HCT116 (cell line): ENCODE data around the gene RIPK3. TPM values are rescaled to one million over a fixed set of nuclear protein-coding genes. Genes with fewer than 3 reads are reported as not detected.

Source experiments
- ATAC-seq: fragments of 200-7000 bp; cut with Tn5 transposase; 2 replicates; pipeline ENCODE4 v1.9.1; 2020; ENCODE audit warnings: mild to moderate bottlenecking, moderate library complexity
- BruUV-seq: library from RNA; stranded (reverse); fragments of 400-500 nt; replicated peaks from 2 replicates; lab custom pipeline; 2021; lab: Mats Ljungman, UMichigan
- CTCF ChIA-PET: fragments of 300-600 bp; sonication (Branson Sonifier 250); formaldehyde crosslinking; loops from one replicate; lab custom pipeline; 2021; ENCODE audit warnings: antibody characterized with exemption; lab: Charles Lee
- POLR2A ChIA-PET: fragments of 300-600, 350-600 bp; sonication (Branson Sonifier 250); formaldehyde crosslinking; loops from one replicate; lab custom pipeline; 2021; ENCODE audit warnings: antibody characterized with exemption; lab: Charles Lee
- RAD21 ChIA-PET, 2 experiments: fragments of 300-600 bp; sonication (Branson Sonifier 250); formaldehyde crosslinking; loops; one replicate each; lab custom pipeline; 2023; ENCODE audit warnings: low total read pairs in 2 of 2; ENCODE audit not compliant: uncharacterized antibody in 2 of 2, unreplicated experiment in 2 of 2, low non-redundant PET in 1 of 2; lab: Charles Lee
- DNase-seq: peaks from one replicate; pipeline ENCODE4 v3.0.0-alpha.2; 2010; ENCODE audit warnings: low read depth, low spot score
- H2AFZ ChIP-seq: fragments of 200-600 bp; shearing (Covaris generic), sonication (generic); 2 replicates; pipeline ENCODE4 v1.6.1; 2017; ENCODE audit warnings: low read depth, mixed run types, mixed read lengths, antibody characterized with exemption, low read length; ENCODE audit not compliant: poor library complexity, severe bottlenecking
- H3K27ac ChIP-seq: 2 replicates; pipeline ENCODE4 v1.5.1; 2012; ENCODE audit warnings: low read depth, low read length
- H3K27me3 ChIP-seq: fragments of 200-600 bp; sonication (generic); 2 replicates; pipeline ENCODE4 v1.6.1; 2016; ENCODE audit warnings: mixed run types, low read length, mixed read lengths; ENCODE audit not compliant: insufficient read depth
- H3K36me3 ChIP-seq, 2 experiments: fragments of 200-500 bp in 1 of 2; fragments of 200-600 bp in 1 of 2; sonication (Bioruptor generic) in 1 of 2; sonication (generic) in 1 of 2; 2 replicates each; pipeline versions ENCODE4 v1.5.1 to v1.6.1; 2014 to 2016; ENCODE audit warnings: low read length in 2 of 2, inconsistent platforms in 1 of 2, mixed read lengths in 1 of 2, mixed run types in 1 of 2; ENCODE audit not compliant: insufficient read depth in 2 of 2, control insufficient read depth in 1 of 2
- H3K4me1 ChIP-seq, 2 experiments: fragments of 200-600 bp in 1 of 2; sonication (generic) in 1 of 2; 2 replicates each; pipeline versions ENCODE4 v1.5.1 to v1.6.1; 2012 to 2017; ENCODE audit warnings: low read length in 2 of 2, inconsistent platforms in 1 of 2, mild to moderate bottlenecking in 1 of 2, mixed read lengths in 1 of 2, mixed run types in 1 of 2, moderate library complexity in 1 of 2; ENCODE audit not compliant: insufficient read depth in 2 of 2, control insufficient read depth in 1 of 2
- H3K4me2 ChIP-seq: fragments of 200-600 bp; sonication (generic); 2 replicates; pipeline ENCODE4 v1.6.1; 2017; ENCODE audit warnings: mixed run types, low read length, mixed read lengths
- H3K4me3 ChIP-seq, 2 experiments: fragments of 200-600 bp in 1 of 2; sonication (generic) in 1 of 2; replicated peaks in 1 of 2; 2 replicates each; pipeline ENCODE4 v1.5.1; 2011 to 2016; ENCODE audit warnings: low read length in 2 of 2, control low read depth in 1 of 2, low read depth in 1 of 2, mild to moderate bottlenecking in 1 of 2, mixed read lengths in 1 of 2, mixed run types in 1 of 2
- H3K79me2 ChIP-seq: fragments of 200-600 bp; sonication (generic); 2 replicates; pipeline ENCODE4 v1.6.1; 2017; ENCODE audit warnings: mild to moderate bottlenecking, mixed run types, low read length, moderate library complexity, mixed read lengths; ENCODE audit not compliant: insufficient read depth
- H3K9ac ChIP-seq: fragments of 200-600 bp; sonication (generic); 2 replicates; pipeline ENCODE4 v1.6.1; 2016; ENCODE audit warnings: low read length, mixed read lengths
- H3K9me2 ChIP-seq: fragments of 200-600 bp; sonication (generic), shearing (Covaris generic); 2 replicates; pipeline ENCODE4 v1.6.1; 2017; ENCODE audit warnings: mixed run types, mild to moderate bottlenecking, moderate library complexity; ENCODE audit not compliant: insufficient read depth
- H3K9me3 ChIP-seq, 2 experiments: fragments of 200-500 bp in 1 of 2; fragments of 200-600 bp in 1 of 2; sonication (Bioruptor generic) in 1 of 2; sonication (generic) in 1 of 2; 2 replicates each; pipeline ENCODE4 v1.6.1; 2014 to 2017; ENCODE audit warnings: low read length in 2 of 2, mixed read lengths in 2 of 2, inconsistent platforms in 1 of 2, low read depth in 1 of 2, mild to moderate bottlenecking in 1 of 2, mixed run types in 1 of 2, moderate library complexity in 1 of 2; ENCODE audit not compliant: control insufficient read depth in 1 of 2, insufficient read depth in 1 of 2
- H4K20me1 ChIP-seq: fragments of 200-600 bp; sonication (generic), shearing (Covaris generic); 2 replicates; pipeline ENCODE4 v1.6.1; 2017; ENCODE audit warnings: mixed run types, mild to moderate bottlenecking, moderate library complexity; ENCODE audit not compliant: insufficient read depth
- CBX3 ChIP-seq: IDR thresholded peaks from 2 replicates; pipeline ENCODE4 v1.6.1; 2012; ENCODE audit warnings: low read depth
- CEBPB ChIP-seq: IDR thresholded peaks from 2 replicates; pipeline ENCODE4 v1.6.1; 2012; ENCODE audit warnings: low read depth
- EGR1 ChIP-seq: IDR thresholded peaks from 2 replicates; pipeline ENCODE4 v1.6.1; 2012; ENCODE audit warnings: low read depth
- ELF1 ChIP-seq: IDR thresholded peaks from 2 replicates; pipeline ENCODE4 v1.6.1; 2012; ENCODE audit warnings: low read depth, borderline replicate concordance
- EZH2 ChIP-seq: fragments of 200-600 bp; sonication (generic); IDR thresholded peaks from 2 replicates; pipeline ENCODE4 v1.6.1; 2017; ENCODE audit warnings: antibody characterized with exemption, mixed run types
- EZH2phosphoT487 ChIP-seq: fragments of 200-600 bp; IDR thresholded peaks from 2 replicates; pipeline ENCODE4 v1.6.1; 2018; ENCODE audit warnings: antibody characterized with exemption, borderline replicate concordance
- POLR2A ChIP-seq: IDR thresholded peaks from 2 replicates; pipeline ENCODE4 v1.7.0; 2011; ENCODE audit warnings: borderline replicate concordance; ENCODE audit not compliant: insufficient read depth, insufficient read length; ENCODE audit errors: extremely low read depth
- RAD21 ChIP-seq: IDR thresholded peaks from 2 replicates; pipeline ENCODE4 v1.6.1; 2012; ENCODE audit warnings: low read depth, mild to moderate bottlenecking
- SIN3A ChIP-seq: IDR thresholded peaks from 2 replicates; pipeline ENCODE4 v1.6.1; 2012; ENCODE audit warnings: low read depth
- SP1 ChIP-seq: IDR thresholded peaks from 2 replicates; pipeline ENCODE4 v1.6.1; 2012; ENCODE audit warnings: low read depth
- SRF ChIP-seq: IDR thresholded peaks from 2 replicates; pipeline ENCODE4 v1.6.1; 2012; ENCODE audit warnings: low read depth
- YY1 ChIP-seq: IDR thresholded peaks from 2 replicates; pipeline ENCODE4 v1.6.1; 2011; ENCODE audit warnings: low read length, low read depth, moderate library complexity, mild to moderate bottlenecking; ENCODE audit not compliant: insufficient replicate concordance; ENCODE audit errors: extremely low read depth
- ZFX ChIP-seq: fragments of 450-650 bp; IDR thresholded peaks from 2 replicates; pipeline ENCODE4 v1.6.1; 2017
- intact Hi-C: fragments of 100-400 bp; cut with micrococcal nuclease; formaldehyde crosslinking; loops from 2 replicates; pipeline ENCODE4 v1.10.0; 2022
- total RNA-seq: library from RNA; stranded (reverse); gene quantifications from one replicate; pipeline ENCODE4 v1.2.1, GENCODE V29; 2021; ENCODE audit not compliant: unreplicated experiment
- TF ChIP-seq, protein P1 (sequence below): IDR thresholded peaks from 2 replicates; pipeline ENCODE4 v1.6.1; 2012
- TF ChIP-seq, protein P2 (sequence below): IDR thresholded peaks from 2 replicates; pipeline ENCODE4 v1.6.1; 2012; ENCODE audit warnings: low read depth
- TF ChIP-seq, protein P3 (sequence below), 3 experiments: fragments of 200-600 bp in 1 of 3; sonication (generic) in 1 of 3; IDR thresholded peaks in 2 of 3; conservative IDR thresholded peaks in 1 of 3; 2 replicates each; pipeline ENCODE4 v1.5.1; 2012 to 2017; ENCODE audit warnings: low read depth in 2 of 3, low read length in 2 of 3, antibody characterized with exemption in 1 of 3, borderline replicate concordance in 1 of 3, control low read depth in 1 of 3, mild to moderate bottlenecking in 1 of 3, mixed read lengths in 1 of 3, mixed run types in 1 of 3, moderate library complexity in 1 of 3; ENCODE audit not compliant: insufficient read depth in 1 of 3
- TF ChIP-seq, protein P4 (sequence below): IDR thresholded peaks from 2 replicates; pipeline ENCODE4 v1.6.1; 2011; ENCODE audit warnings: mild to moderate bottlenecking, low read length, moderate library complexity; ENCODE audit not compliant: insufficient replicate concordance; ENCODE audit errors: extremely low read depth
- TF ChIP-seq, protein P5 (sequence below): IDR thresholded peaks from 2 replicates; pipeline ENCODE4 v1.6.1; 2012

Gene RIPK3
- total RNA-seq, 1 experiment from 2014 or later: not detected

DNA sequence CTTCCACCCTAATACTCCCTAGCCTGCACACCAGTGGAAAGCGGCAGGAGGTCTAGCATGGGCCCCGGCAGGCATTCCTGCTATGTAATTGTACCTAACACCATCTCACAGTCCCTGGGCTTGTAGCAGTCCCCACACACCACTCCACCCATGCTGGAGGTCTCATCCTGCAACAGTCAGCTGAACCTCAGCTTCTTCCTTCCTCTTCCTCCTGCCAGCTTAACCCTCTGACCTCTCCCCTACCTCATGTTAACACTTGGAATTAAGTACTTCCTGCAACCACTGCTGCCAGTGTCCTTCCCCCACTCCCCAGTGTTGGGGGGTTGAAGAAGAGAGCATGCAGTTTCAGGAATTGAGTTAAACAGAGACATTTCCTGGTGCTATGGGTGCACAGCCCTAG is 12.5 kb downstream of the RIPK3 start (continued):
- TF ChIP-seq, protein P1, sequence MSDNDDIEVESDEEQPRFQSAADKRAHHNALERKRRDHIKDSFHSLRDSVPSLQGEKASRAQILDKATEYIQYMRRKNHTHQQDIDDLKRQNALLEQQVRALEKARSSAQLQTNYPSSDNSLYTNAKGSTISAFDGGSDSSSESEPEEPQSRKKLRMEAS: no peak
- no peak for TF ChIP-seq ZFX
- TF ChIP-seq SRF: no peak
- TF ChIP-seq ELF1: no peak
- no peak for TF ChIP-seq SP1
- no peak for TF ChIP-seq EZH2
- TF ChIP-seq, protein P2, sequence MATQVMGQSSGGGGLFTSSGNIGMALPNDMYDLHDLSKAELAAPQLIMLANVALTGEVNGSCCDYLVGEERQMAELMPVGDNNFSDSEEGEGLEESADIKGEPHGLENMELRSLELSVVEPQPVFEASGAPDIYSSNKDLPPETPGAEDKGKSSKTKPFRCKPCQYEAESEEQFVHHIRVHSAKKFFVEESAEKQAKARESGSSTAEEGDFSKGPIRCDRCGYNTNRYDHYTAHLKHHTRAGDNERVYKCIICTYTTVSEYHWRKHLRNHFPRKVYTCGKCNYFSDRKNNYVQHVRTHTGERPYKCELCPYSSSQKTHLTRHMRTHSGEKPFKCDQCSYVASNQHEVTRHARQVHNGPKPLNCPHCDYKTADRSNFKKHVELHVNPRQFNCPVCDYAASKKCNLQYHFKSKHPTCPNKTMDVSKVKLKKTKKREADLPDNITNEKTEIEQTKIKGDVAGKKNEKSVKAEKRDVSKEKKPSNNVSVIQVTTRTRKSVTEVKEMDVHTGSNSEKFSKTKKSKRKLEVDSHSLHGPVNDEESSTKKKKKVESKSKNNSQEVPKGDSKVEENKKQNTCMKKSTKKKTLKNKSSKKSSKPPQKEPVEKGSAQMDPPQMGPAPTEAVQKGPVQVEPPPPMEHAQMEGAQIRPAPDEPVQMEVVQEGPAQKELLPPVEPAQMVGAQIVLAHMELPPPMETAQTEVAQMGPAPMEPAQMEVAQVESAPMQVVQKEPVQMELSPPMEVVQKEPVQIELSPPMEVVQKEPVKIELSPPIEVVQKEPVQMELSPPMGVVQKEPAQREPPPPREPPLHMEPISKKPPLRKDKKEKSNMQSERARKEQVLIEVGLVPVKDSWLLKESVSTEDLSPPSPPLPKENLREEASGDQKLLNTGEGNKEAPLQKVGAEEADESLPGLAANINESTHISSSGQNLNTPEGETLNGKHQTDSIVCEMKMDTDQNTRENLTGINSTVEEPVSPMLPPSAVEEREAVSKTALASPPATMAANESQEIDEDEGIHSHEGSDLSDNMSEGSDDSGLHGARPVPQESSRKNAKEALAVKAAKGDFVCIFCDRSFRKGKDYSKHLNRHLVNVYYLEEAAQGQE: no peak
- TF ChIP-seq, all 23 proteins: peak for 0

DNA sequence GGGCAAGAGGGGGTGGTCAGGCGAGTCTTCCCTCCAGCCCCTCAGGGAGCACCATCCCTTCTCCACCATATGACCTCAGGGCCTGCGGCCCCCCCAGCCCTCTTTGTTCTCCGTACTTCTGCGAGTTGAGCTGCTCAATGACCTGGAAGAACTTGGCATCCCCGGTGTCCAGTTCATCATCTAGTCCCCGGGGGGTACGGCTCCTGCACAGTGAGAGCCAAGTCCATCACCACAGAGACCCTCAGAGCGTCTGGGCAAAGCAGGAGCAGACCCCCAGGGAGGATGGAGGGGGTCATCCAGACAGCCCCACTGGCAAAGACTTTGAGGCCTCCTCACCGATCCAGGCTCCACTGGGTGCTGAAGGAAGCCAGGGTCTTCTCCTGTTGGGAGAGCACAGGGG is 13.8 kb downstream of the RIPK3 start:
- H3K4me1 ChIP-seq: no peaks in the 10 kb centered on the region
- no peaks in the 10 kb centered on the region for H4K20me1 ChIP-seq
- no peak for ATAC-seq
- H3K9ac ChIP-seq: no peak overlapping the region
- TF ChIP-seq POLR2A: no peak
- no peak for TF ChIP-seq EZH2
- TF ChIP-seq, protein P3, sequence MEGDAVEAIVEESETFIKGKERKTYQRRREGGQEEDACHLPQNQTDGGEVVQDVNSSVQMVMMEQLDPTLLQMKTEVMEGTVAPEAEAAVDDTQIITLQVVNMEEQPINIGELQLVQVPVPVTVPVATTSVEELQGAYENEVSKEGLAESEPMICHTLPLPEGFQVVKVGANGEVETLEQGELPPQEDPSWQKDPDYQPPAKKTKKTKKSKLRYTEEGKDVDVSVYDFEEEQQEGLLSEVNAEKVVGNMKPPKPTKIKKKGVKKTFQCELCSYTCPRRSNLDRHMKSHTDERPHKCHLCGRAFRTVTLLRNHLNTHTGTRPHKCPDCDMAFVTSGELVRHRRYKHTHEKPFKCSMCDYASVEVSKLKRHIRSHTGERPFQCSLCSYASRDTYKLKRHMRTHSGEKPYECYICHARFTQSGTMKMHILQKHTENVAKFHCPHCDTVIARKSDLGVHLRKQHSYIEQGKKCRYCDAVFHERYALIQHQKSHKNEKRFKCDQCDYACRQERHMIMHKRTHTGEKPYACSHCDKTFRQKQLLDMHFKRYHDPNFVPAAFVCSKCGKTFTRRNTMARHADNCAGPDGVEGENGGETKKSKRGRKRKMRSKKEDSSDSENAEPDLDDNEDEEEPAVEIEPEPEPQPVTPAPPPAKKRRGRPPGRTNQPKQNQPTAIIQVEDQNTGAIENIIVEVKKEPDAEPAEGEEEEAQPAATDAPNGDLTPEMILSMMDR (IDR thresholded peaks at IDR 0.05 in 2 of 3, conservative IDR thresholded peaks at IDR 0.05 in 1 of 3; ENCODE audit: borderline replicate concordance in 1 of 3, insufficient read depth in 1 of 3, low read depth in 2 of 3, low read length in 2 of 3): no peak
- TF ChIP-seq YY1: no peak
- TF ChIP-seq CEBPB: no peak
- TF ChIP-seq SRF: no peak
- no peak for TF ChIP-seq ZFX
- TF ChIP-seq, protein P1: no peak
- no peak for TF ChIP-seq SIN3A
- no peak for TF ChIP-seq EZH2phosphoT487
- TF ChIP-seq CBX3: no peak
- no peak for TF ChIP-seq EGR1
- TF ChIP-seq RAD21: no peak
- TF ChIP-seq, protein P4, sequence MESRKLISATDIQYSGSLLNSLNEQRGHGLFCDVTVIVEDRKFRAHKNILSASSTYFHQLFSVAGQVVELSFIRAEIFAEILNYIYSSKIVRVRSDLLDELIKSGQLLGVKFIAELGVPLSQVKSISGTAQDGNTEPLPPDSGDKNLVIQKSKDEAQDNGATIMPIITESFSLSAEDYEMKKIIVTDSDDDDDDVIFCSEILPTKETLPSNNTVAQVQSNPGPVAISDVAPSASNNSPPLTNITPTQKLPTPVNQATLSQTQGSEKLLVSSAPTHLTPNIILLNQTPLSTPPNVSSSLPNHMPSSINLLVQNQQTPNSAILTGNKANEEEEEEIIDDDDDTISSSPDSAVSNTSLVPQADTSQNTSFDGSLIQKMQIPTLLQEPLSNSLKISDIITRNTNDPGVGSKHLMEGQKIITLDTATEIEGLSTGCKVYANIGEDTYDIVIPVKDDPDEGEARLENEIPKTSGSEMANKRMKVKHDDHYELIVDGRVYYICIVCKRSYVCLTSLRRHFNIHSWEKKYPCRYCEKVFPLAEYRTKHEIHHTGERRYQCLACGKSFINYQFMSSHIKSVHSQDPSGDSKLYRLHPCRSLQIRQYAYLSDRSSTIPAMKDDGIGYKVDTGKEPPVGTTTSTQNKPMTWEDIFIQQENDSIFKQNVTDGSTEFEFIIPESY: no peak
- TF ChIP-seq, protein P5, sequence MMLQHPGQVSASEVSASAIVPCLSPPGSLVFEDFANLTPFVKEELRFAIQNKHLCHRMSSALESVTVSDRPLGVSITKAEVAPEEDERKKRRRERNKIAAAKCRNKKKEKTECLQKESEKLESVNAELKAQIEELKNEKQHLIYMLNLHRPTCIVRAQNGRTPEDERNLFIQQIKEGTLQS: no peak
- no peak for TF ChIP-seq SP1
- no TSS peak for BruUV-seq
- H3K27ac ChIP-seq: no peak overlapping the region
- no peaks in the 10 kb centered on the region for H3K79me2 ChIP-seq
- no peak overlapping the region for H2AFZ ChIP-seq
- POLR2A ChIA-PET: no interaction called here
- H3K36me3 ChIP-seq: no peaks in the 10 kb centered on the region
- no peak overlapping the region for H3K4me3 ChIP-seq
- no peaks in the 10 kb centered on the region for H3K27me3 ChIP-seq
- CTCF ChIA-PET: interaction anchor here (1.8 to 4.3 kb wide), 2 partner anchors 18 to 106 kb away, joined by 5 to 28 read pairs; no protein-coding TSS in a partner anchor
- H3K4me2 ChIP-seq: no peak overlapping the region
- no peak for DNase-seq
- H3K9me2 ChIP-seq: no peaks in the 10 kb centered on the region
- RAD21 ChIA-PET: no interaction called here
- intact Hi-C loops: no loop called here
- no peaks in the 10 kb centered on the region for H3K9me3 ChIP-seq
